HG02943 (cell line): Measurements from ENCODE around the gene CTTNBP2NL.

Experiments used
- ATAC-seq: cut with Tn5 transposase; IDR thresholded peaks from one replicate; pipeline ENCODE4 v1.9.1; 2021; ENCODE audit warnings: mild to moderate bottlenecking, low read depth, moderate library complexity; ENCODE audit not compliant: unreplicated experiment

Gene CTTNBP2NL, protein sequence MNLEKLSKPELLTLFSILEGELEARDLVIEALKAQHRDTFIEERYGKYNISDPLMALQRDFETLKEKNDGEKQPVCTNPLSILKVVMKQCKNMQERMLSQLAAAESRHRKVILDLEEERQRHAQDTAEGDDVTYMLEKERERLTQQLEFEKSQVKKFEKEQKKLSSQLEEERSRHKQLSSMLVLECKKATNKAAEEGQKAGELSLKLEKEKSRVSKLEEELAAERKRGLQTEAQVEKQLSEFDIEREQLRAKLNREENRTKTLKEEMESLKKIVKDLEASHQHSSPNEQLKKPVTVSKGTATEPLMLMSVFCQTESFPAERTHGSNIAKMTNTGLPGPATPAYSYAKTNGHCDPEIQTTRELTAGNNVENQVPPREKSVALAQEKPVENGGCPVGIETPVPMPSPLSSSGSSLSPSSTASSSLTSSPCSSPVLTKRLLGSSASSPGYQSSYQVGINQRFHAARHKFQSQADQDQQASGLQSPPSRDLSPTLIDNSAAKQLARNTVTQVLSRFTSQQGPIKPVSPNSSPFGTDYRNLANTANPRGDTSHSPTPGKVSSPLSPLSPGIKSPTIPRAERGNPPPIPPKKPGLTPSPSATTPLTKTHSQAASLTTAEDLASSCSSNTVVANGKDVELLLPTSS

DNA sequence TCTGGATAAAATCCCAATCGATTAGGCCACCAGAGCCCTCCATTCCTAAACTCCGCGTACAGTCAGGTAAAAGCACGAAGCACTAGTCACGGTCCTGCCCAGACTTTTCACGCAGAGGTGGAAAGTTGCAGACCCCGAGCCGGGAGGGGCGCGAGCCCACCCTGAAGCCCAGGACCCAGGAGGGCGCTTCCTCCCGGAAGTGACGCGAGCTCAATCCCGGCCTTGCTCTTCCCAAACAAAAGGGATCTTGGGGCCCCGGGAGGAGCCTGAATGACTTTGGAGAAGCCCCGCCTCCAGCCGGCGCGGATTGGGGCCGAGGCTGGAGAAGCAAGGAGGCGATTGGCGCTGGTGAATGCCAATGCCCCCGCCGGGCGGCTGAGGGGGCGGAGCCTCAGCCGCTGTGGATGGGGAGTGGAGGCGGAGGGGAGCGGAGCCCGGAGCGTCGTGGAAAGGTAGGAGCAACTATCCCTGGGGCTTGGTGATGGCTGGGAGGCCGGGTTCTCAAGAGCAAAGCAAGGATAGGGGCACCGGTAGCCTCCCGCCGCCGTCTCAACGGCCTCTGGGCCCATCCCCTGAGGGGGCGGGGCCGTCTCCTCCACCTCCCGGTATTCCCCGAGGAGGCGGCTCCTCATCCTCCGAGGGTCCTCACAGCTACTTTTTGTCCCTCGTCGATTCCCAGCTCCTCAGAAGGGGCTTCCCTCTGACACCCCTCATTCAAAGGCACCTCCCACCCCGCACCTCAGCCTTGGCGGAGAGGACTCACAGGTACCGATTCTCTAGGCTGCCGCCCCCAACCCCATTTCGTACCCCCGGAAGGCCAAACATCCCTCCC is at the start of gene CTTNBP2NL:
Gene CTTNBP2NL, plus strand, starts transcription at position 394 of the 832 bp plus-strand sequence. CDS start 19,952 bp downstream, outside the sequence.
- peak; percentile 59 for ATAC-seq

DNA sequence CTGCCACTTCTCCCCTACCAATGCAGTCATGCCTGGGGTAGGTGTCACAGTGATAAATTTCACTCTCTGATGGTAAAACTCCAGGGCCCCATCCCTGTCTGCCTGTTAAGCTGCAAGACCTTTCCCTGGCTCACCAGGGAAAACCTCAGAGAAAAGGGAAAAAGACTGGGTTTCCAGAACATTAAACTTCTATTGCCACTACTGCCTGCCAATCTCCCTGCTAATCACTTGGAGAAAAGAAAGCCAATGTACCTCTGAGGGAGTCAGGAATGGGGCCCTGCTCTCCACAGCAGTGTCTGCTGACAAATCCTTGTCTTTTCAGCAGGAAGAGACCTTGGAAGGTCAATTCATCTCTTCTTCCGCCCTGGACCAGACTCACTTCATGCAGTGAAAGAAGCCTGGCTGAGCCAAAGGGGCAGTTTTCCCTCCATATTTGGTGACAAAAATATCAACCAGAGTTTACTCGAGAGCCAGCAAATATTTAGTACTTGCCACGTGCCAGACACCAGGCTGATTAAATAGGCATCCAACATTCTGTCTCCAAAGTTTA is 49.1 kb upstream of the CTTNBP2NL start:
- no peak for ATAC-seq

DNA sequence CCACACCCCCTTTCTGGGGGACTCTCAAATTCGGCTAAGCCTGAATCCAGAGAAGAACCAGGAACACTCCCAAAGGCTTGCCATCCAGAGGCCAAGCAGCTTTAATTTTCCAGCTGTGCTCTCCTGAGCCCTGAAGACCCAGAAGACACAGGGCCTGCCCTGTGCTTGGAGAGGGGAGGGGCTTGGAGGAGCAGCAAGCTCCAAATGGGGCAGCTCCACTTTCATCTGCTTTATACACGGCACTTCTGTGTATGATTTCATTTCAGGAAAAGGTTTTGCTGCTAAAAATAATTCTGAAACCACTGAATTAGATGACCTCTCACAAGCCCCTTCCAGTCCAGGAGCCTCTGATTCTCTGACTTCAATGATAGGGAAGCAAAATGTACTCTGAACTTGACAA is 39.2 kb upstream of the CTTNBP2NL start:
- no peak for ATAC-seq

DNA sequence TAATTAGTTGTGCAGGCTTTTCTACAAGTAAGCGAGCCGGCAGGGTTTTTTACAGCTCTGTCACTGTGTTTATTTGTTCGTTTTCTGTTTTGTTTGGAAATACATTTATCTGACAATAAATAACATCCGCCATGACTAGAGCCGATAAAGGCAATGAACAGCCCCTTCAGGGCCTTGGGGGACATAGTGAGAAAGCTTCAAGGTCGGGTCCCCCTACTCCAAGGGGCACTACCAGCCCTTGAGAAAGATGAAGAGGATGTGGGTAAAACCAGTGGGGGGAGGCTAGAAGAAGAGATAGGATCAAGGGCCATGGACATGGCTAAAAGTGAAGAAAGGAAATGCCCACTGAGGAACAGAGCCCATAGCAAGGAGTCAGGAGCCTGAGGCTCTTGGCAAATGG is 38.5 kb upstream of the CTTNBP2NL start:
- ATAC-seq, result no peak

DNA sequence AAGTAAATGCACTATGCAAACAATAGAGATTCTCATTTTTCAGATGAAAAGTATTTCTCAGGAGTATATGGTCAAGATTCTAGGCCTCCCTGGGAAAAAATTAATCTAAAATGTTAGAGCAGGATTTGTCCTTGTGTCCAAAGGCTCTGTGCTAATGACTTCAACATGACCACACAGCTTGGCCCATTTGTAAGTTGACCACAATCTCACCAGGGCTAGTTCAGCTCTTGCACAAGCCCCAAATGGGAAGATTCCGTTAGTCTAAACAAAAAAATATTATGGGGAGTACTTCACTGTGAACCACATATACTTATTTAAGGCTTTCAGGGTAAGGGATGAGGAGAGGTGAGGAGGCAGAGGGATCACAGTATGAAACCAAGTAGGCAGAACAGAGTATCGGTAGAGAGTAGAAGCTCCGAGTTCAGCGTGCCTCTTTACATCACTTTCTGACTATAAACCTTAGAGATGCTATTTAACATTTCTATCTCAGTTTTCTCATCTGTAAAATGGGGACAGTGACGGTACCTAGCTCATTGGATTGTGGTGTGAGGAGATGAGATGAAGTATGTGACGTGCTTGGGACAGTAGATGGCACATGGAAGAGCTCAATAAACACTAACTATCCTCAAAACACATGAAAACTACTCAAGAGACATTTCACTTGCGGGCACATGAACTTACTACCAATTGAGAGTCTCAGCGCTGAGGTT is 37.8 kb upstream of the CTTNBP2NL start:
- no peak for ATAC-seq

DNA sequence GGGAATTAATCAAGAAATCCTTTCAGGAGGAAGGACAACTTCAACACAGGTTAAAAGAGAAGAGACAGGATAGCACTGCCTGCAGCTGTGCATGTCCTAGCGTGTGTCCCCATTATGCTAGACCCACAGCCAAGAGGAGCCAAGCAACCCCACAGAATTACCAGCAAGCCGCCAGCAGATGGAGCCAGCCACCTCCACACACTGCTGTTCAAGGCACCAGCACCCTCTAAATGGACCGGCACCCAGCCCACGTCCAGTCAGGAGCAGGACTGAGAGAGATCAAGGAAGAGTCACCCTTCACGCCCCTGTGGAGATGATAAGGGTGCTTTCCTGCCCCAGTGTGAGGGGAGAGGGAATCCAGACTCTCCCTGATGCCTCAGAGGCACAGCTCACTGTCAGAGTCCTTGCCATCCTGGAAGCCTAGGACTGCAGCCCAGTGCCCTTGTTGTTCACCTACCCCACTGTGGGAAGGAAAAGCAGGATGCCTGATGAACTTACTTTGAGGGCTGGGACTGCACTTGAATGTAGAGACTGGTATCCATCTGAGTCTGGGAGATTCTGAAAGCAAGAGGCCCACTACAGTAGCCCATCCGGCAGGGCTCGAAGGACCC is 37.1 kb upstream of the CTTNBP2NL start:
- ATAC-seq, result no peak

DNA sequence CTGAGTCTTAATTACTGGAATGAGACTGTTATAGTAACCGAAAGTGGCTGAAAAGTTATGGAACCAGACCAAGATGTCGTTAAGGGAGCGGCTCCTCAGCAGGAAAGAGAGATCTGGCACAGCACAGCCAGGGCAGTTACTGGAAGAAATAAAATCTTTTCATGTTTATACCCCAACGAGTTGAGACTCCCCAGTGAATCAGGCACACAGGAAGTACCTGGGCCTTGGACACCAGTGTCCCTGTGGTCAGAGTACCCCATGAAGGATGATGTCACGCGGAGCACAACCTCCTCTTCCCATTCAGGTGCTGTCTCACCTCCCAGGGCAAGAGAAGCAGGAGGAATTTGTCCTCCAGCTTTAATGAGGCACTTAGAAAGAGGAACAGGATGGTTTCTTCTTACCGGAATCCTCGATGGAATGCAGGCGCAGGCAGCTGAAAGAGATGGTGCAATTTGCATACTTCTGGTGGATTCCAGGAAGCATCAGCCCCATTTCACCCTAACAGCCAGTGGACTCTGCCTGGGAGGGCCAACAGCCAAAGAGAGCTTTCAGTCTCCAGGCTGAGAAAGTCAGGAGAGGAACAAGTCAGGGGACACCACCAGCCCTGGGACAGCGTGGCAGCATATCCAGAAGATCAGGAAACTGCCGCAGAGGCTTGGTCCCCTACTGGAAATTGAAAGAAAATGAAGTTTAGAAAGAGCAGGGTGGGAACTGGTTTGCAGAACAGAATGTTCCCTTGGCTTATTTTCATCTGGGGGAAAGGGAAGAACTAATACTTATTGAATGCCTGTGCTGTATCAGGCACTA is 35.9 kb upstream of the CTTNBP2NL start:
- ATAC-seq, result no peak

DNA sequence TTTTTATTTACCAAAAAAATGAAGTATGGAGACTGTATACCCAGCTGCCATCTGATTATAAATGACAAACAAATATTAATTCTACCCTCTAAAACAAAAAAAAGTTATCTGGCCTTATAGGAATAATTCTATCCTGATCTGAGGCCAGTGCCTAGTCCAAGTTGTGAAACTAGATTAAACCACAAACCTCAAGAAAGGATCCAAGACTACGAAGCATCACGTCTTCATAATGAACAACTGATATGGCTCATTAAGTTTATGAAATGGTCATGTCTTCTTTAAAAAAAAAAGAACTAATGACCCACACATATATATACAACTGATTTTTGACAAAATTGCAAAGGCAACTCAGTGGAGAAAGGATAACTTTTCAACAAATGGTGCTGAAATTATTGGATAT is 32.4 kb upstream of the CTTNBP2NL start:
- ATAC-seq, result no peak

DNA sequence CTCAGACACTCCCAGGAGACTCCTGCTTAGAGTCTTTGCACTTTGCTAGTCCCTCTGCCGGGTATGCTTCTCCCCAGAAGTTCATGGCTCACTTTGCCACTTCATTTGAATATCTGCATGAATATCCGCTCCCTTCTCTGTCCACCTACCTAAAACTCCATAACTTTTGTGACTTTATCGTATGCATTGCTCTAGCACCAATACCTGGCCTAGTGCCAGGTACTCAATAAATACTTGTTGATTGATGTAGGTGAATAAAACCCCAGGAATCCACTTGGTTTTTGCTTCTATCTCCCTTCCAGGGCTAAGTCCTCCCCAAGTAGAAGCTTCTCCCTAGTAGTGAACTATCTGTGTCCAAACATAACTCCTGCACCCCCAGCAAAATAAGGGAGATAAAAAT is 27.8 kb upstream of the CTTNBP2NL start:
- no peak for ATAC-seq

DNA sequence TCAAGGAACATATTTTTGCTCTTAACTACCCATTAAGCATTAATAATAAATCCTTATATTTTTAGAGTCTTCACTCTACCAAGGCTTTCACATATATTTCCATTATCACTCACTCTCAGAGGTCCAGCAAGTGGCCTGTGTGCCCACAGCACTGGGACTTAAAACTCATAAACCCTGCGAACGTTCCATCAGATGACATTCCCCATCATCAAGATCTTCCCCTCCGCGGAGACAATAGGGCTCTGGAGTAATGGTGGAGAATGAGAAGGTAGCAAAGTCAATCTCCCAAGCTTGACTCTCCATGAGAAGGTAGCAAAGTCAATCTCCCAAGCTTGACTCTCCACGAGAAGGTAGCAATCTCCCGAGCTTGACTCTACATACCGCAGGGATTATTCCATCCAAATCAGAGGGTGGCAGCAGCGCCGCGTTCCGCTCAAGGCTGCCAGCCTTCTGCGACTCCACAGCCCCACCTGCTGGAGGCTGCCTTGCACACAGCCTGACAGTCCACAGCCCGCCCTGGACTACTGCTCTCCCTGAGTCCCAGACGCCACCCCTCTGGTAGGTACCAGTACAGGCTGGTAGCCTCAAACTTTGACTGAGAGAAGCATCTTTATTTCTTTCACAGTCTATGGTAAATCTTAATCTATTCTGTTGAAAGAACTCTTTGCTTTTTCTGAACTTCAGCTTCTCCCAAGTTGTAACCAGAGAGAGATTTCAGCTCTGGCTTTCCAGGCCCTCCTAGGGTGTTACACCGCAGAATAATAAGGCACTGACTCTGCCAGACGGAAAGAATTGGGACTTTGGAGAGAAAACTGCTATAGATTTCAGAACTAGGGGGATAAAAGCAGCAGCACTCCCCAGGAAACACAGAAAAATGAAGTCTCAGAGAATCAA is 26.4 kb upstream of the CTTNBP2NL start:
- ATAC-seq, result peak; percentile 89

DNA sequence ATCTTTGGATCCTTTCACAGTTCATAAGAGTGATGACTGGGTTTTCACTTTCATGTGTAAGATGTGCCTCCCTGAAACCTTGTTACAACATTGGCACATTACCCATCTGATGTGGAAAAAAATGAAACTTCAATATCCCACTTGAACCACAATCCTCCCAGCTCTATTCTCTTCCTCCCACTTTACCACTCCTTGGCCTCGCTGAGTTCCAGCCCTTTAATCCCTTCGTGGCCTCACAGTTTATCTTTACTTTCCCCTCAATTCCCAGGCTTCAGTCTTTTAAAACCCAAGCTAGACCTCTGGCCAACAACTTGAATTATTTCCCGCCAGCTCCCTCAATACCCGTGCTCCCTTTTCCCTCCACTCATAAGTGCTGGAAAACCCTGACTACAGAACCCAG is 25.0 kb upstream of the CTTNBP2NL start:
- ATAC-seq, result no peak

DNA sequence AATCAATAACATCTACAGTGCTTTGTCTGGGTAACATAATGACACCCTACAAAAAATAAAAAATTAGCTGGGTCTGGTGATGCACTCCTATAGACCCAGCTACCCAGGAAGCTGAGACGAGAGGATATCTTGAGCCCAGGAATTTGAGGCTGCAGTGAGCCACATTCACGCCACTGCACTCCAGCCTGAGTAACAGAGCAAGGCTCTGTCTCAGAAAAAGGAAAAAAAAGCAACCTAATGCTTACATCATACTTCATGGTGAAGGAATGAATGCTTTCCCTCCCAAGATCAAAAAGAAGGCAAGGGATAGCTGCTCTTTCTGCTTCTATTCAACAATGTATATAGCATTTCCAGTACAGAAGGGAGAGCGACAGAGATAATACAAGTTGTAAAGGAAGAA is 24.2 kb upstream of the CTTNBP2NL start:
- ATAC-seq, result no peak

DNA sequence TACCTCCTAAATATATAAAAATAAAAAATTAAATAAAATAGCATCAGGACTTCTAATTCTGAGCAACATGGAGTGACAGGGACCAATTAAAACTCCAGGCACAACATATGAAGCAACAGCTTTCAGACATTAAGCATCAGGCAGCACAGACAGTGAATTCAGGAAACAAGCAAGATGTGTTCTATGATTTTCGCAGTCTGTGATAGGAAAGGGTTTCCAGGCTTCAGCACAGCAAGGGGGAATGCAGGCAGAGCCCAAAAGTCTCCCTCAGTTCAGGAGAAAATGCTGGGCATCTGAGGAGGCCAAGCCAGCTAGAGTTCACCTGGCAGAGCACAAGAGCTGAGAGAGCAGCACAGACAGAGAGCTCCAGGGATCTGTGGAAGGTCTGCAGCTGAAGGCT is 22.2 kb upstream of the CTTNBP2NL start:
- ATAC-seq, result no peak

DNA sequence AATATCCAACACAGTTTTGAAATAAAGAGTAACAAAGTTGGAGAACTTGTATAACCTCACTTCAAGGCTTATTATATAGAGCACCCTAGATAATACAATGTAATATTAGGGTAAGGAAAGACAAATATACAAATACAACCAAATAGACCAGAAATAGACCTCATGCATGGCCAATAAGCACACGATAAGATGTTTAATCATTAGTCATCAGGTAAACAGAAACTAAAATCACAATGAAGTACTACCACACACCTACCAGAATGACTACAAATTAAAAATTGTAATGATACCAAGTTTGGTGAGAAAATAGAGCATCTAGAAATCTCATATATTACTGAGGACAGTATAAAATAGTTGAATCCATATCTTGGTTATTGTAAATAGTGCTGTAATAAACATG is 20.3 kb upstream of the CTTNBP2NL start:
- no peak for ATAC-seq

DNA sequence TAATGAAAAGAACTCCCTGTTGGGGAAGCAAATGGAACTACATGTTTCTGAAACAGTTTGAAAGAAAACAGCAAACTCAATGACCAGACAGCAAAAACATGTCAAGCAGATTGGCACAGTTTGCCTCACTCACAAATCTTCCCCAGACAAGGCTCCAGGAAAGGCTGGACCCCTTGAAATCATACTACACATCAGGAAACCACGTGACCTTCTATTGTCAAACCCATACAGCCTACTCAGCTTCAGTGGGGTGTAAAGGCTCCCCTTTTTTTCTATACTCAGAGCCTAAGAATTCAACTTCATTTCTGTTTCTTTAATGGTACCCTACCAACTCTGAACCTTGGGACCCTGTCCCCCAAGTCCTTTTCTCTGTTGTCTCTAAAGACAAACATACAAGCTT is 15.7 kb upstream of the CTTNBP2NL start:
- no peak for ATAC-seq

DNA sequence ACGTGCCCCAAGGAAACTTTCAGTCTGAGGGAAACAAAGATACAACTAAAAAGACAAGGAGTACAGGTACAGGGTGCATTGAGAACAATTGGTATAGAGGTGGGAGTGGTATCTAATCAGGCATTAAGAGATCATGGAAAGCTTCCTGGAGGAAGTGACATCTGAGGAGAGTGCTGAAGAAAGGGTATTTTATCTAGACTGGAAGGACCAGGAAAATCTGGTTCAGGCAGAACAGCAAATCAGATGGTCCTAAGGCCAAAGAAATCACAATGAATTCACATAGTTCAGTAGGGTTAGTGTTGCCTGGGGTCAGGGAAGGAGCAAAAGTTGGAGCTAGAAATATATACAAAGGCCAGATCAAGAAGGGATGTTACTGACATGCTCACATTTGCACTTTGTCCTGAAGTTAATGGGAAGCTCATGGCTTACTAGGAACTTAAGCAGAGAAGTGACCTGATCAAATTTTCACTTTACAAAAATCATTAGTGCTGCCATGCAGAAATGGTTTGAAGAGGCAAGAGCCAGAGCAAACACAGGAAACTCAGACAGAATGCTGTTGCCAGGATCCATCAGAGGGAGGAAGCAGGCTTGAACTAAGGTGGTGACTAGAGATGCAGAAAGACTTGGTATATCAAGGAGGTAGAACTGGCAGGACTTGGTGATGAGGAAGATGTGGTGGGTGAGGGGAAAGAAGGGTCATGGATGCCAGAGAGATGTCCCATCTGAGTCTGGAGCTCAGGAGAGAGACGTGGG is 14.5 kb upstream of the CTTNBP2NL start:
- ATAC-seq, result no peak

DNA sequence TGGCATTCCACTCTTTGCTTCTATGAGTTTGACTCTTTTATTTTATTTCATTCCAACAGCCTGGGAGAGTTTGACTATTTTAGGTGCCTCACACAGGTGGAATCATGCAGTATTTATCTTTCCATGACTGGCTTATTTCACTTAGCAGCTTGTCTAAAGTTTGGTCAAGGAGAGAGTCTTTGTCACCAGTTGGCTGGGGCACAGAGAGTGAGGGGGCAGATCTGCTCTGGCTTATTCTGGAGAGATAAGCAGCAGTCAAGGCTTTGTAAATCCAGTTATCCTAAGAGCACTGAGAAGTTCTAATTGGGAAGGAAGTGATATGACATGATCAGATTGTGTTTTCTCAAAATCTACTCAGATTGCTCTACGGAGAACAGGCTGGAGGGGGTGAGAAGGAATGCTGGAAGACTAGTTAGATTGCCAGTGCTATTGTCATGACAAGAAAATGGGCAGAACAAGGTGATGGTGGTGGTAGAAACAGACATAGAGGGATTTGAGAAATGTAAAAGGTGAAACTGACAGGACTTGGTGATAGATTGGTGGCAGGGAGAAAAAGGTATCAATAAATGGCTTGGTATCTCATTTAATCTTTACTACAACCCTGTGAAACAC is 12.1 kb upstream of the CTTNBP2NL start:
- no peak for ATAC-seq
